GM12864 (cell line): Measurements from ENCODE around the gene MAPK4.

Source experiments
- DNase-seq: peaks from one replicate; pipeline ENCODE4 v3.0.0-alpha.2; 2011; ENCODE audit warnings: low read depth
- H3K4me3 ChIP-seq: 2 replicates; pipeline ENCODE4 v1.5.1; 2011; ENCODE audit warnings: mild to moderate bottlenecking, low read depth, low read length, control low read depth
- CTCF ChIP-seq: IDR thresholded peaks from 2 replicates; pipeline ENCODE4 v1.5.1; 2011; ENCODE audit warnings: low read depth, mild to moderate bottlenecking, moderate library complexity, low read length, control low read depth, inconsistent platforms; ENCODE audit errors: missing control alignments

The MAPK4 gene

DNA sequence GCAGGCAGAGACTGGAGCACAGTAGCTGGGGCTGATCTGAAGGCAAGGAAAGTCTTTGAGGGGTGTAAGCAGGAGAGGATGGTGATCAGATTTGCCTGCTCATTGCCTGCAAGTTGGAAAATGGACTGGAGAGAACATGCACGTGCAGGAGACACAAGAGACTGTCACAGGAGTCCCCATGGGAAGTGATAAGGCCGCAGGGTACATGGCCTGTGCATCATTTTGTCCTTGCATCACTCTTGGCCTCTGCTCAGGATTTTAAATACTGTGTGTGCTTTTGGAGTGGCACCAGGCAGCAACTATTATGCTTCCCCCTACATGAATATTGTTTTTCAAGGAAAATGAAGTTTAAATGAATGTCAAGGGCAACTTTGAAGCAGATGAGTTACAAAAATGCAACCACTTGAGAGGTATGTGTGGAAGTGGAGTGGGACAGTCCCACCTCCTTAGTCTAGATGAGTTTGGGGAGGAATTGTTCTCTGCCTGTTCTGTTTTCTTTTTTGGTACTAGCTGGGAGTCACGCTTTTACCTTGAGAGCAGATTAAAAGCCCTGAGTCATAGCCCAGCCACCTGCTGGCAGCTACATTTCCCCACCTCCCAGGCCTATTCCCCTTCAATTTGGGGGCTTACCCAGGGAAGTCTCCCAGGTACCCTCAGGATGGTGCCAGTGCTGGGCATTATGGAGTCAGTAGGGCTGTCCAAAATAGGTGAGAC, 19.3 kb downstream of the MAPK4 start:
- H3K4me3 ChIP-seq = no peak overlapping the region
- no peak for DNase-seq
- TF ChIP-seq CTCF = no peak

- no peak for TF ChIP-seq CTCF
- no peak for DNase-seq
- H3K4me3 ChIP-seq = no peak overlapping the region
Measured at GRCh38 chr18:50581517-50581916, 21.6 kb downstream of the MAPK4 start.

- no peak for TF ChIP-seq CTCF
- no peak for DNase-seq
- no peak overlapping the region for H3K4me3 ChIP-seq
Measured at GRCh38 chr18:50582500-50582899, 22.6 kb downstream of the MAPK4 start.

DNA sequence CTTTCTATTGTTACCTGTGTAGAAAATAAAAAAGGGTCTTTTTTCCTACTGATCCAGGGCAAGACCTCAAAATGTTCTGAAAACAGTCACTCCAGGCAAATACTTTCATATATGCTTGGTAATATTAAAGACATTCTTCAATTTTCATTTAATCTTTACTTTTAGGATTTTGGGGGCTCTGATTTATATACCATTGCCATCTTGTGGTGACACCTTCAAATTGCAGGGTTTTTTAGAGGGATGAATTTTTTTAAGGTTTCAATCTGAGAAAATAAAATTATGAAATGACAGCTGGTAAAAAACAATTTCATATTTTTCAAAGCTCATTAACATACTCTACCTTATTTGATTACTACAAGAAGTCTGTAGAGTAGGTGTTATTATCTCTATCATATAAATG, 26.8 kb downstream of the MAPK4 start:
- TF ChIP-seq CTCF = no peak

GRCh38 chr18:50590593-50590992, 30.7 kb downstream of the MAPK4 start:
- TF ChIP-seq CTCF = no peak
- no peak for DNase-seq
- H3K4me3 ChIP-seq = no peak overlapping the region

More for the DNA sequence above, 26.8 kb downstream of the MAPK4 start:
- H3K4me3 ChIP-seq = no peak overlapping the region
- DNase-seq = no peak

GRCh38 chr18:50594012-50594411, 34.1 kb downstream of the MAPK4 start:
- H3K4me3 ChIP-seq = no peak overlapping the region
- TF ChIP-seq CTCF = no peak
- DNase-seq = no peak

DNA sequence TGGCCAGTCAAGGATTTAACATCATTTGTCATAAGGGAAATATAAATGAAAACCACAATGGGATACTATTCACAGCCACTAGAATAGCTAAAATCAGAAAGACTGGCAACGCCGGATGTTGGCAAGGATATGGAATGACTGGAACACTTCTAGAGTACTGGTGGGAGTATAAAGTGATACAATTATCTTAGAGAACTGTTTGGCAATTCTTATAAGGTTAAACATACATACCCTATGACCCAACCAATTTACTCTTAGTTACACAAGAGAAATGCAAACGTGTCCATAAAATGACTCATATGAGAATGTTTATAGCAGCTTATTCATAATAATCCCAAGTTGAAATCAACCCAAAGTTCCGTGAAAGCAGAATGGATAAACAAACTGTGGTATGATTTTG, 35.1 kb downstream of the MAPK4 start:
- no peak for TF ChIP-seq CTCF
- H3K4me3 ChIP-seq = no peak overlapping the region
- DNase-seq = no peak
